Measurements from ENCODE around the gene LGALS12. TPM values are rescaled to one million over a fixed set of nuclear protein-coding genes. Genes with fewer than 3 reads are reported as not detected.

The LGALS12 gene, protein sequence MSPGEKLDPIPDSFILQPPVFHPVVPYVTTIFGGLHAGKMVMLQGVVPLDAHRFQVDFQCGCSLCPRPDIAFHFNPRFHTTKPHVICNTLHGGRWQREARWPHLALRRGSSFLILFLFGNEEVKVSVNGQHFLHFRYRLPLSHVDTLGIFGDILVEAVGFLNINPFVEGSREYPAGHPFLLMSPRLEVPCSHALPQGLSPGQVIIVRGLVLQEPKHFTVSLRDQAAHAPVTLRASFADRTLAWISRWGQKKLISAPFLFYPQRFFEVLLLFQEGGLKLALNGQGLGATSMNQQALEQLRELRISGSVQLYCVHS
- 0.03 to 0.08 TPM in 2 of 5 replicates, not detected in the others for total RNA-seq (2022; extraction: Qiagen RNA extraction)

DNA sequence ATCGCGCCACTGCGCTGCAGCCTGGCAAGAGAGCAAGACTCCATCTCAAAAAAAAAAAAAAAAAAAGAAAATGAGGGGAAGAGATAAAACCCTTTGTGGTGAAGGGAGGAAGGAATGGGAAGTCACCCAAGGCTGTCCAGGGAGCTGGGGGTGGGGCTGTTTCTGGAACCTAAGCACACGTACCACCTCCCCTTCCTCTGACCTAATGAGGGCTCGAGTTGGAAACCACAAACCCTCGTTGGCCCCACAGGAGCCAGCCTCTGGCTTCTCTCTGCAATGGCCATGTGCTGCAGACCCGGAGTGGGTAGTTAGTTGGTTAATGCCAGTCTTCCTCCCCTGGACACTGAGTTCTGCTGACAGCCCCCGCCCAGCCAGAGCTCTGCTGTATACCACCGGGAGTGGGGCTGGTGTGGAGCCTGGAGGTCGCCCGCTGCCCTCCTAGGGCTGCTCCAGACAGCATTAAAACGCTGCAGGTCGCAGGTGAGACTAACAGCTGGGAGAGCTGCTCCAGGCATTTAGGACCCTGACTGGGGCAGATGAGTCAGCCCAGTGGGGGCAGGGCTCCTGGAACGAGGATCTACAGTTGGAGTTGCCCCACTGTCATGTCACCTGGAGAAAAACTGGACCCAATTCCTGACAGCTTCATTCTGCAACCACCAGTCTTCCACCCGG lies at the start of gene LGALS12:
TSS of gene LGALS12 (plus strand) at position 228 of the 672 bp plus-strand sequence. CDS start at position 603, 375 bp downstream.

DNA sequence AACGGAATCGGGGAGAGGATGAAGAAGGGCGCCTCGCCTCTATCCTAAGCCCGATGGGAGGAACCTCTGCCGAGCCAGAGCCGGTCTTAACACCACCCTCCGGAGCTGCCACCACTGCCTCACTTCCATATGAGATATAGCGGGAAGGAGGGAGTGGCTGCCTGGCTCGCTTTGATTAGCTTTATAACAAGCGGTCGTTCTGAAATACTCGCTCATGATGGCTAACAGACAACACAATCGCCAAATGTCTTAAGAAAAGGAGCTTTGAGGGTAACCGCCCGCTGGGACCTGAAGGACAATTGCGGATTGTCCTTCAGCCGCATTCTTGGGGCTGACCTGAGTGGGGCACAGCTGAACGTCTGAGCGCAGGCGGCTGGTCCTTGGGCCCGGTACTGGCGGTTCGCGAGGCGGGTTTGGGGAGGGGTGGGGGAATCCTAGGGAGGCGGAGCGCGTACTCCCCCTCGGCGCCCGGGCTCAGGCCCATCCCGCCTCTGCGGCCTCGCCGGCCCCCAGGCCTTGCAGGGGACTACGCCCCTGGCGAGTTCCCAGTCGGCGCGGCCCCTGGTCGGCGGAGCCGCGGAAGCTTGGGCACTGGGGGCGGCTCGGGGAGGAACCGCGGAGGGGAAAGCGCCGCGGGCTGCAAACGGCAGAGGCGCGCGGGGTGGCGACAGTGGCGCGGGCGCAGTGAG lies 15.2 kb upstream of the LGALS12 start, which contains the start of gene PLAAT5:
TSS of gene PLAAT5 (minus strand) at position 617 of the 689 bp plus-strand sequence. CDS start at position 484, 133 bp downstream.

DNA sequence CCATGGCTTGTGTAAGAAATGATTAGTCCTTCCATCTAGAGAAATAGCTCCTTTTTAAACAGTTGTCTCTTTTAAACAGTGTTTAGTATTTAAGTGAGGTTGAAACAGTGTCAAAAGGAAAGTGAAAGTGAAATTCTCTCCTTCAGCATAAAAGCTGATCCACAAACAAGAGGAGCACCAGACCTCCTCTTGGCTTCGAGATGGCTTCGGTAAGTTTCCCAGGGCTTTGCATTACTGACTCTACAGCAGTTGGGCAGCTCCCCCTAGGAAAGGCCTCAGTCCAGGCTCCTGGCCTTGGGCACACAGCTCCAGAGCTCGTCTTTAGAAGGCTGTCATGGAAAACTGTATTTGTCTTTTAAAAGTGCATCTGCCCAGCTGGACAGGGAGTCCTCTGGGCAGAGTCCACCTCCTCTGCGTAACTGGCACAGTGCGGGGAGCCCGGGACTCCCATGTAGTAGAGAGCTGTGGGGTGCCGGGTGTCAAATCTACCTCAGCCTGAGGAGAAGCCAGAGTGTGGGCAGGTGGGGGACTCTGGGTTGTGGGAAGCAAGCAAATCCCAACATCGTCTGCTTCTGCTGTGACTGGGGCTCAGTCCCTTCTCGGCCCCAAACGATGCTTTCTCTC lies 30.9 kb downstream of the LGALS12 start, which contains the start of gene PLAAT4:
TSS of gene PLAAT4 (plus strand) at position 140 of the 624 bp plus-strand sequence. CDS start at position 201, 61 bp downstream.

DNA sequence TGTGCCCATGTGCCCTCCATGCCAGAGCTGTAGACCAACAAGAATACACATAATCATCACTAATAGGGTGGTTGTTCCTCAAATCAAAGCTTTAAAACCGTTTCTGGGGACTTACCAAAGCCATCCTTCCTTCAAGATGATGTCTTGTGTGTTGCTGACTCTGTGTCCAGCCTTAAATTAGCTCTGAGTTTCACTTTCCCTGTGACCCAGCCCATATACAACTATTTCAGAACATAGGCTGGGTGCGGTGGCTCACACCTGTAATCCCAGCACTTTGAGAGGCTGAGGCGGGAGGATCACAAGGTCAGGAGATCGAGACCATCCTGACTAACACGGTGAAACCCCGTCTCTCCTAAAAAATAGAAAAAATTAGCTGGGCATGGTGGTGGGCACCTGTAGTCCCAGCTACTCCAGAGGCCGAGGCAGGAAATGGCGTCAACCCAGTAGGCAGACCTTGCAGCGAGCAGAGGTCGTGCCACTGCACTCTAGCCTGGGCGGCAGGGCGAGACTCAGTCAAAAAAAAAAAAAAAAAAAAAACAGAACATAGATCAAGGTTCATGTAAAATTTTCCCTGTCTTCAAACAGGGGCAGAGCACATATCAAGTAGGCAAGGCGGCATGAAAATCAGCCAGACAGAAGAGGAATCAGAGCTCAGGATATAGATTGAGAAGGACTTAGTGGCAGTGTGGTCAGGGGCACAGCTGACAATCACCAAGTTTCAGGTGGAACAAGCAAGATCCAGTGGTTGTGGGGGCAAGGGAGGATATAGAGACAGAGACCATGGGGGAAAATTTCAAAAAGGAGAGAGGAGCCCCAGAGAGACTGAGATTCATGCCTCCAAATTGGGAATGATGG lies 57.5 kb downstream of the LGALS12 start, which contains the start of gene PLAAT2:
TSS of gene PLAAT2 (minus strand) at position 179 of the 855 bp plus-strand sequence. CDS start at position 124, 55 bp downstream.

Other genes with a start within 250 kb of the LGALS12 start
- not detected in 5 replicates for gene SLC22A9, start 136.3 kb upstream of the LGALS12 start, total RNA-seq (2022; extraction: Qiagen RNA extraction)
- gene PLAAT5, start 14.9 kb upstream of the LGALS12 start, total RNA-seq (2022; extraction: Qiagen RNA extraction): 0.02 to 0.03 TPM in 2 of 5 replicates, not detected in the others
- gene PLAAT4, start 30.7 kb downstream of the LGALS12 start, total RNA-seq (2022; extraction: Qiagen RNA extraction): 1.3 to 3.3 TPM (median 1.9 TPM) in 5 replicates
- 0.68 to 1.2 TPM (median 0.77 TPM) in 5 replicates for gene PLAAT2, start 57.3 kb downstream of the LGALS12 start, total RNA-seq (2022; extraction: Qiagen RNA extraction)
- 49.9 to 69.8 TPM (median 66.1 TPM) in 5 replicates for gene PLAAT3, start 108.3 kb downstream of the LGALS12 start, total RNA-seq (2022; extraction: Qiagen RNA extraction)
- 28.5 to 37.6 TPM (median 31.5 TPM) in 5 replicates for gene ATL3, start 165.3 kb downstream of the LGALS12 start, total RNA-seq (2022; extraction: Qiagen RNA extraction)
- 91.1 to 107 TPM (median 95.7 TPM) in 5 replicates for gene RTN3, start 175.4 kb downstream of the LGALS12 start, total RNA-seq (2022; extraction: Qiagen RNA extraction)